Hepatocyte (in vitro differentiated cells): ENCODE measurements around the gene MST1R. TPM values are rescaled to one million over a fixed set of nuclear protein-coding genes. Genes with fewer than 3 reads are reported as not detected.

ENCODE experiments used
- DNase-seq: peaks from one replicate; pipeline ENCODE4 v3.0.0-alpha.2; 2016; ENCODE audit warnings: low spot score
- H2AFZ ChIP-seq: fragments of 200-600 bp; sonication (generic); 2 replicates; pipeline ENCODE4 v1.6.0; 2016; ENCODE audit warnings: antibody characterized with exemption, mild to moderate bottlenecking
- H3K27ac ChIP-seq: fragments of 200-600 bp; sonication (generic); 2 replicates; pipeline ENCODE4 v1.5.1; 2016; ENCODE audit warnings: mild to moderate bottlenecking
- H3K27me3 ChIP-seq: fragments of 200-600 bp; sonication (generic); 2 replicates; pipeline ENCODE4 v1.6.1; 2016
- H3K36me3 ChIP-seq: fragments of 200-600 bp; sonication (generic); replicated peaks from 2 replicates; pipeline ENCODE4 v1.5.1; 2016; ENCODE audit warnings: low read depth; ENCODE audit not compliant: insufficient read depth
- H3K4me1 ChIP-seq: fragments of 200-600 bp; sonication (generic); 2 replicates; pipeline ENCODE4 v1.5.1; 2016; ENCODE audit warnings: mild to moderate bottlenecking, moderate library complexity; ENCODE audit not compliant: insufficient read depth
- H3K4me2 ChIP-seq: fragments of 200-600 bp; sonication (generic); 2 replicates; pipeline ENCODE4 v1.6.0; 2016
- H3K4me3 ChIP-seq: fragments of 200-600 bp; sonication (generic); 2 replicates; pipeline ENCODE4 v1.5.1; 2016; ENCODE audit warnings: mild to moderate bottlenecking
- H3K79me2 ChIP-seq: fragments of 200-600 bp; sonication (generic); 2 replicates; pipeline ENCODE4 v1.6.0; 2017; ENCODE audit warnings: mild to moderate bottlenecking
- H3K9me2 ChIP-seq: fragments of 200-600 bp; sonication (generic); replicated peaks from 2 replicates; pipeline ENCODE4 v1.6.0; 2017; ENCODE audit warnings: mild to moderate bottlenecking; ENCODE audit not compliant: insufficient read depth
- H3K9me3 ChIP-seq: fragments of 200-600 bp; sonication (generic); 2 replicates; pipeline ENCODE4 v1.5.1; 2016; ENCODE audit warnings: low read depth, mild to moderate bottlenecking
- H4K20me1 ChIP-seq: fragments of 200-600 bp; sonication (generic); 2 replicates; pipeline ENCODE4 v1.6.0; 2016; ENCODE audit warnings: mild to moderate bottlenecking; ENCODE audit not compliant: insufficient read depth, poor library complexity, severe bottlenecking
- EZH2 ChIP-seq: fragments of 200-600 bp; sonication (generic); IDR thresholded peaks from 2 replicates; pipeline ENCODE4 v1.6.1; 2016; ENCODE audit warnings: antibody characterized with exemption, mild to moderate bottlenecking, borderline replicate concordance
- EZH2phosphoT487 ChIP-seq: fragments of 200-600 bp; sonication (generic); IDR thresholded peaks from one replicate; pipeline ENCODE4 v1.6.1; 2018; ENCODE audit warnings: antibody characterized with exemption, mild to moderate bottlenecking, low read depth, moderate library complexity; ENCODE audit not compliant: unreplicated experiment, severe bottlenecking
- WGBS: methylation state at CpG from one replicate; pipeline ENCODE4 v1.1.6; 2016; ENCODE audit warnings: low lambda C conversion rate; ENCODE audit errors: missing lambda C conversion rate; 5-methylcytosine and 5-hydroxymethylcytosine counted together
- polyA plus RNA-seq: library from polyadenylated mRNA; unstranded; fragments of >200 nt; fragmentation: Nextera tagmentation; extraction: Ambion mirVana; gene quantifications from 2 replicates; pipeline ENCODE4 v1.2.1, GENCODE V29; 2016
- total RNA-seq: library from RNA; depleted of rRNA; stranded (reverse); fragments of >200 nt; gene quantifications from 2 replicates; pipeline ENCODE4 v1.2.3, GENCODE V29; 2014
- TF ChIP-seq, protein P1 (sequence below): fragments of 200-600 bp; sonication (generic); IDR thresholded peaks from 2 replicates; pipeline ENCODE4 v1.5.1; 2016; ENCODE audit warnings: antibody characterized with exemption, mild to moderate bottlenecking; ENCODE audit not compliant: poor library complexity

The MST1R gene
- total and polyA plus RNA-seq, 2 experiments from 2014 or later, result 5.3 to 8.7 TPM

DNA sequence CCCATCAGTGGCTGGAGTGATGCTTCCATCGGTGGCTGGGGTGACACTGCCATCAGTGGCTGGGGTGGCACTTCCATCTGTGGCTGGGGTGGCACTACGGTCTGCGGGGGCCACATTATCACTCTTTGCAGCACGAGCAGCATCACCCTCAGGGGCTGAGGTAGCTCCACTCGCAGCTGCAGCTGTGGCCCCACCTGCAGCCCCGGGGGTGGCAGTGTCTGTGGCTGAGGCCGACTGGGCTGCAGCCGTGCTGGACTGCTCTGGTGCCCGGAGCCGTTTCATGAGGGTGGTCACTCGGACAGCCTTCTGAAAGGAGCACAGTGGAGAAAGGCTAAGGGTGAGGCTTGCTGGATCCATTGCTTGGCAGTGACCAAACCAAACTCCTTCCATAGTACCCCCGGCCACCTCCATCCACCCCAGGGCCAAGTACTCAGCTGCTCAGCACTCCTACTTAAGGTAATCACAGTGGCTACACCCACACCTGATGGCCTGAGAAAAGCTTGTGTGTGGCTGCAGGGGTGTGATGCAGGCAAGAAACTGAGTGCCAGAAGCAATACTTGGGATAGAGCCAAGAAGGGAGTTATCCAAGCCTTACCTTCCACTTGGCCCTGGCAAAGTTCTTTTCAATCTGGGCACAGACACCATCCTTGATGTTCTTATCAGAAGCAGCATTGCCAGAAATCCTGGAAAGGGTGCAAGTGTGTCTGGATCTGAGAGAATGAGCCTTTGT is 43.9 kb downstream of the MST1R start:
- no peaks in the 10 kb centered on the region for H3K9me2 ChIP-seq
- H3K4me3 ChIP-seq, result no peak overlapping the region
- H4K20me1 ChIP-seq, result no peaks in the 10 kb centered on the region
- H3K4me1 ChIP-seq, result no peaks in the 10 kb centered on the region
- 86% methylated on average over 12 of the region's 12 CpGs for WGBS
- H3K4me2 ChIP-seq, result no peak overlapping the region
- H3K79me2 ChIP-seq, result peaks cover 8% of the 10 kb centered on the region
- H3K36me3 ChIP-seq, result no peaks in the 10 kb centered on the region
- no peak overlapping the region for H3K27ac ChIP-seq
- no peak for DNase-seq
- H3K27me3 ChIP-seq, result peaks cover 5% of the 10 kb centered on the region
- TF ChIP-seq EZH2 (no peak), EZH2phosphoT487 (no peak)
- TF ChIP-seq, protein P1, sequence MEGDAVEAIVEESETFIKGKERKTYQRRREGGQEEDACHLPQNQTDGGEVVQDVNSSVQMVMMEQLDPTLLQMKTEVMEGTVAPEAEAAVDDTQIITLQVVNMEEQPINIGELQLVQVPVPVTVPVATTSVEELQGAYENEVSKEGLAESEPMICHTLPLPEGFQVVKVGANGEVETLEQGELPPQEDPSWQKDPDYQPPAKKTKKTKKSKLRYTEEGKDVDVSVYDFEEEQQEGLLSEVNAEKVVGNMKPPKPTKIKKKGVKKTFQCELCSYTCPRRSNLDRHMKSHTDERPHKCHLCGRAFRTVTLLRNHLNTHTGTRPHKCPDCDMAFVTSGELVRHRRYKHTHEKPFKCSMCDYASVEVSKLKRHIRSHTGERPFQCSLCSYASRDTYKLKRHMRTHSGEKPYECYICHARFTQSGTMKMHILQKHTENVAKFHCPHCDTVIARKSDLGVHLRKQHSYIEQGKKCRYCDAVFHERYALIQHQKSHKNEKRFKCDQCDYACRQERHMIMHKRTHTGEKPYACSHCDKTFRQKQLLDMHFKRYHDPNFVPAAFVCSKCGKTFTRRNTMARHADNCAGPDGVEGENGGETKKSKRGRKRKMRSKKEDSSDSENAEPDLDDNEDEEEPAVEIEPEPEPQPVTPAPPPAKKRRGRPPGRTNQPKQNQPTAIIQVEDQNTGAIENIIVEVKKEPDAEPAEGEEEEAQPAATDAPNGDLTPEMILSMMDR, result no peak
- H2AFZ ChIP-seq, result no peak overlapping the region
- H3K9me3 ChIP-seq, result no peaks in the 10 kb centered on the region

- H3K4me3 ChIP-seq, result peak within 1 kb of the TSS; percentile 34
- H3K36me3 ChIP-seq, result no peaks in the 10 kb centered on the region
- no peaks in the 10 kb centered on the region for H3K4me1 ChIP-seq
- 4% methylated on average over 47 of the region's 52 CpGs for WGBS
- peaks cover 11% of the 10 kb centered on the region for H3K79me2 ChIP-seq
- TF ChIP-seq EZH2, result no peak
- DNase-seq, result peak; percentile 97
- H3K4me2 ChIP-seq, result peak within 1 kb of the TSS; percentile 82
- H4K20me1 ChIP-seq, result no peaks in the 10 kb centered on the region
- H3K9me3 ChIP-seq, result no peaks in the 10 kb centered on the region
- H2AFZ ChIP-seq, result peak within 1 kb of the TSS; percentile 72
- H3K27ac ChIP-seq, result peak within 1 kb of the TSS; percentile 14
- H3K27me3 ChIP-seq, result no peaks in the 10 kb centered on the region
- no peaks in the 10 kb centered on the region for H3K9me2 ChIP-seq
These were observed 47.3 kb downstream of the MST1R start, which contains the start of gene TRAIP for GRCh38 chr3:49856181-49857005. Gene TRAIP, minus strand, starts transcription at chr3:49856564. Its CDS starts 111 bp downstream, at chr3:49856453.

- TF ChIP-seq EZH2, result no peak
- TF ChIP-seq EZH2phosphoT487, result no peak
- TF ChIP-seq, protein P1, result no peak
- H3K27me3 ChIP-seq, result no peaks in the 10 kb centered on the region
- H3K4me1 ChIP-seq, result no peaks in the 10 kb centered on the region
- DNase-seq, result no peak
- no peak overlapping the region for H3K27ac ChIP-seq
- no peaks in the 10 kb centered on the region for H4K20me1 ChIP-seq
- H3K79me2 ChIP-seq, result peaks cover 11% of the 10 kb centered on the region
- no peaks in the 10 kb centered on the region for H3K9me2 ChIP-seq
- no peaks in the 10 kb centered on the region for H3K36me3 ChIP-seq
- no peaks in the 10 kb centered on the region for H3K9me3 ChIP-seq
- peak overlapping the region; percentile 72 for H2AFZ ChIP-seq
- no peak overlapping the region for H3K4me3 ChIP-seq
- peak overlapping the region; percentile 82 for H3K4me2 ChIP-seq
- 71% methylated on average over 5 of the region's 5 CpGs for WGBS
These were observed 48.0 kb downstream of the MST1R start for GRCh38 chr3:49855662-49856061.

- Histone ChIP-seq H3K4me2 (no peak overlapping the region), H3K27ac (no peak overlapping the region), H3K27me3 (no peaks in the 10 kb centered on the region), H3K79me2 (no peaks in the 10 kb centered on the region), H2AFZ (no peak overlapping the region), H3K36me3 (no peaks in the 10 kb centered on the region), H3K9me2 (no peaks in the 10 kb centered on the region), H3K9me3 (no peaks in the 10 kb centered on the region), H4K20me1 (no peaks in the 10 kb centered on the region), H3K4me1 (no peaks in the 10 kb centered on the region), H3K4me3 (no peak overlapping the region)
- DNase-seq, result peak; percentile 3
- TF ChIP-seq EZH2 (no peak), EZH2phosphoT487 (no peak)
- TF ChIP-seq, protein P1, result no peak
- 89% methylated on average over 3 of the region's 3 CpGs for WGBS
These were observed 58.0 kb downstream of the MST1R start for GRCh38 chr3:49845694-49846093.
